OCI-LY3 (cell line): ENCODE data around the gene PTPRM.

Experiments
- H2AFZ ChIP-seq: fragments of 200-600, 300-600 bp; shearing (Covaris generic); 2 replicates; pipeline ENCODE4 v1.6.0; 2014; ENCODE audit warnings: antibody characterized with exemption, low read depth, low read length
- H3K27ac ChIP-seq: fragments of 200-600, 300-600 bp; sonication (generic); 2 replicates; pipeline ENCODE4 v1.5.1; 2014; ENCODE audit warnings: mild to moderate bottlenecking, low read length, moderate library complexity, mixed read lengths
- H3K27me3 ChIP-seq: fragments of 200-600, 300-600 bp; sonication (generic); 2 replicates; pipeline ENCODE4 v1.6.1; 2014; ENCODE audit warnings: low read depth, low read length, mixed read lengths
- H3K36me3 ChIP-seq: fragments of 200-600, 300-600 bp; sonication (generic); replicated peaks from 2 replicates; pipeline ENCODE3; 2014; ENCODE audit warnings: low read depth, low read length, mixed read lengths
- H3K4me1 ChIP-seq: fragments of 300-600, 200-600 bp; sonication (generic); 2 replicates; pipeline ENCODE4 v1.6.1; 2014; ENCODE audit warnings: low read length, mixed read lengths
- H3K4me2 ChIP-seq: fragments of 200-600, 300-600 bp; sonication (generic); 2 replicates; pipeline ENCODE4 v1.6.1; 2014; ENCODE audit warnings: low read length, mixed read lengths
- H3K4me3 ChIP-seq: fragments of 300-600, 200-600 bp; sonication (generic); 2 replicates; pipeline ENCODE4 v1.5.1; 2014; ENCODE audit warnings: antibody characterized with exemption, mild to moderate bottlenecking, low read length, moderate library complexity
- H3K79me2 ChIP-seq: fragments of 300-600, 200-600 bp; shearing (Covaris generic); 2 replicates; pipeline ENCODE4 v1.6.1; 2014; ENCODE audit warnings: mild to moderate bottlenecking, low read length, mixed read lengths
- H3K9ac ChIP-seq: fragments of 300-600, 200-600 bp; shearing (Covaris generic); 2 replicates; pipeline ENCODE4 v1.6.0; 2014; ENCODE audit warnings: mild to moderate bottlenecking, low read length, moderate library complexity
- H3K9me3 ChIP-seq: fragments of 200-600, 300-600 bp; shearing (Covaris generic); 2 replicates; pipeline ENCODE4 v1.6.1; 2014; ENCODE audit warnings: low read length, mixed read lengths; ENCODE audit not compliant: insufficient read depth
- H4K20me1 ChIP-seq: fragments of 200-600, 300-600 bp; sonication (generic); 2 replicates; pipeline ENCODE4 v1.6.1; 2016; ENCODE audit warnings: low read length, mixed read lengths; ENCODE audit not compliant: insufficient read depth
- CTCF ChIP-seq: fragments of 200-600, 300-600 bp; sonication (generic); IDR thresholded peaks from 2 replicates; pipeline ENCODE4 v1.5.1; 2014; ENCODE audit warnings: antibody characterized with exemption, low read length, low read depth
- EZH2phosphoT487 ChIP-seq: fragments of 200-600 bp; shearing (Covaris generic); IDR thresholded peaks from 2 replicates; pipeline ENCODE4 v1.6.1; 2018; ENCODE audit warnings: antibody characterized with exemption, mixed run types, low read depth

The PTPRM gene

GRCh38 chr18:7803956-7804469 lies 236.9 kb downstream of the PTPRM start:
- Histone ChIP-seq H3K27me3 (no peaks in the 10 kb centered on the region), H4K20me1 (no peaks in the 10 kb centered on the region), H2AFZ (no peak overlapping the region), H3K27ac (no peak overlapping the region), H3K4me1 (no peaks in the 10 kb centered on the region), H3K4me2 (no peak overlapping the region), H3K4me3 (no peak overlapping the region), H3K9me3 (no peaks in the 10 kb centered on the region), H3K79me2 (no peaks in the 10 kb centered on the region), H3K9ac (no peak overlapping the region), H3K36me3 (no peaks in the 10 kb centered on the region)
- TF ChIP-seq CTCF (no peak), EZH2phosphoT487 (no peak)

- Histone ChIP-seq H2AFZ (no peak overlapping the region), H3K27ac (no peak overlapping the region), H3K9ac (no peak overlapping the region), H3K4me3 (no peak overlapping the region), H3K9me3 (no peaks in the 10 kb centered on the region), H3K79me2 (no peaks in the 10 kb centered on the region), H4K20me1 (no peaks in the 10 kb centered on the region), H3K36me3 (no peaks in the 10 kb centered on the region), H3K27me3 (no peaks in the 10 kb centered on the region), H3K4me2 (no peak overlapping the region), H3K4me1 (no peaks in the 10 kb centered on the region)
- TF ChIP-seq EZH2phosphoT487 (no peak), CTCF (no peak)
Observed at GRCh38 chr18:7805096-7805495, 238.0 kb downstream of the PTPRM start.

- no peaks in the 10 kb centered on the region for H3K9me3 ChIP-seq
- H3K27ac ChIP-seq = no peak overlapping the region
- H2AFZ ChIP-seq = no peak overlapping the region
- H3K9ac ChIP-seq = no peak overlapping the region
- H3K36me3 ChIP-seq = no peaks in the 10 kb centered on the region
- H3K4me3 ChIP-seq = no peak overlapping the region
- no peaks in the 10 kb centered on the region for H3K79me2 ChIP-seq
- no peaks in the 10 kb centered on the region for H3K27me3 ChIP-seq
- H4K20me1 ChIP-seq = no peaks in the 10 kb centered on the region
- no peaks in the 10 kb centered on the region for H3K4me1 ChIP-seq
- H3K4me2 ChIP-seq = no peak overlapping the region
- TF ChIP-seq EZH2phosphoT487 (no peak), CTCF (no peak)
Observed at GRCh38 chr18:7805880-7806279, 238.8 kb downstream of the PTPRM start.

- no peaks in the 10 kb centered on the region for H3K36me3 ChIP-seq
- TF ChIP-seq EZH2phosphoT487 (no peak), CTCF (no peak)
- H3K9me3 ChIP-seq = no peaks in the 10 kb centered on the region
- no peak overlapping the region for H3K4me3 ChIP-seq
- no peak overlapping the region for H3K4me2 ChIP-seq
- no peak overlapping the region for H2AFZ ChIP-seq
- no peaks in the 10 kb centered on the region for H3K4me1 ChIP-seq
- no peak overlapping the region for H3K9ac ChIP-seq
- H3K27me3 ChIP-seq = no peaks in the 10 kb centered on the region
- H4K20me1 ChIP-seq = no peaks in the 10 kb centered on the region
- no peaks in the 10 kb centered on the region for H3K79me2 ChIP-seq
- no peak overlapping the region for H3K27ac ChIP-seq
Observed at GRCh38 chr18:7807936-7808453, 240.9 kb downstream of the PTPRM start.
